PC-9 (cell line): ENCODE measurements around the gene DDX6. TPM values are rescaled to one million over a fixed set of nuclear protein-coding genes. Genes with fewer than 3 reads are reported as not detected.
A peak's percentile ranks its signal among the peaks of the same experiment; 100 is the strongest.

Experiments used
- BruUV-seq: library from RNA; stranded (reverse); fragments of 400-500 nt; replicated peaks from 2 replicates; lab custom pipeline; 2021; lab: Mats Ljungman, UMichigan
- CTCF ChIA-PET: fragments of 300-600 bp; sonication (Branson Sonifier 250); formaldehyde crosslinking; loops from one replicate; lab custom pipeline; 2022; ENCODE audit warnings: antibody characterized with exemption; lab: Charles Lee
- POLR2A ChIA-PET: fragments of 300-600 bp; sonication (Branson Sonifier 250); formaldehyde crosslinking; loops from one replicate; lab custom pipeline; 2022; ENCODE audit warnings: antibody characterized with exemption; ENCODE audit not compliant: unreplicated experiment; lab: Charles Lee
- DNase-seq, 2 experiments: peaks; one replicate each; pipeline versions ENCODE4 v3.0.0 to v3.0.0-alpha.2; 2015 to 2022; ENCODE audit warnings: mixed read lengths in 1 of 2
- H2AFZ ChIP-seq: fragments of 200-600 bp; sonication (generic); 2 replicates; pipeline ENCODE4 v1.8.1; 2017; ENCODE audit warnings: antibody characterized with exemption
- H3F3A ChIP-seq: fragments of 200-600 bp; sonication (generic); 2 replicates; pipeline ENCODE4 v1.8.1; 2017; ENCODE audit warnings: antibody characterized with exemption, mild to moderate bottlenecking, low read depth; ENCODE audit not compliant: insufficient read depth
- H3K27ac ChIP-seq: fragments of 200-600 bp; sonication (generic); 2 replicates; pipeline ENCODE4 v1.6.1; 2016; ENCODE audit warnings: mixed run types
- H3K27me3 ChIP-seq: fragments of 200-600 bp; sonication (generic); 2 replicates; pipeline ENCODE4 v1.6.1; 2016; ENCODE audit warnings: low read depth, mixed run types; ENCODE audit not compliant: insufficient read depth
- H3K36me3 ChIP-seq: fragments of 200-600 bp; sonication (generic); 2 replicates; pipeline ENCODE4 v1.6.1; 2016; ENCODE audit warnings: low read depth, mixed run types
- H3K4me1 ChIP-seq: fragments of 200-600 bp; sonication (generic); replicated peaks from 2 replicates; pipeline ENCODE4 v1.6.1; 2016; ENCODE audit warnings: mixed run types; ENCODE audit not compliant: insufficient read depth
- H3K4me2 ChIP-seq: fragments of 200-600 bp; sonication (generic); 2 replicates; pipeline ENCODE4 v1.6.1; 2017; ENCODE audit warnings: mixed run types
- H3K4me3 ChIP-seq: fragments of 200-600 bp; sonication (generic); 2 replicates; pipeline ENCODE4 v1.6.1; 2016; ENCODE audit warnings: mixed run types
- H3K79me2 ChIP-seq: fragments of 200-600 bp; sonication (generic); 2 replicates; pipeline ENCODE4 v1.6.1; 2017; ENCODE audit warnings: low read depth, mixed run types
- H3K9me2 ChIP-seq: fragments of 200-600 bp; sonication (generic); 2 replicates; pipeline ENCODE4 v1.8.1; 2017; ENCODE audit warnings: mild to moderate bottlenecking; ENCODE audit not compliant: insufficient read depth
- H3K9me3 ChIP-seq: fragments of 200-600 bp; sonication (generic); 2 replicates; pipeline ENCODE4 v1.8.1; 2016; ENCODE audit warnings: low read depth; ENCODE audit not compliant: insufficient read depth
- H4K20me1 ChIP-seq: fragments of 200-600 bp; sonication (generic); 2 replicates; pipeline ENCODE4 v1.8.1; 2017; ENCODE audit not compliant: insufficient read depth
- CTCF ChIP-seq: fragments of 200-600 bp; sonication (generic); conservative IDR thresholded peaks from 2 replicates; pipeline ENCODE4 v1.6.1; 2017; ENCODE audit warnings: mixed run types, antibody characterized with exemption, mild to moderate bottlenecking, moderate library complexity
- EZH2 ChIP-seq: fragments of 200-600 bp; sonication (generic); IDR thresholded peaks from 2 replicates; pipeline ENCODE4 v1.8.0; 2017; ENCODE audit warnings: antibody characterized with exemption, low read depth
- intact Hi-C: fragments of 100-400 bp; cut with micrococcal nuclease; formaldehyde crosslinking; loops from one replicate; pipeline ENCODE4 v1.10.0; 2022; ENCODE audit not compliant: unreplicated experiment
- total RNA-seq: library from RNA; stranded (reverse); gene quantifications from 2 replicates; pipeline ENCODE4 v1.2.3, GENCODE V29; 2021

The DDX6 gene
- total RNA-seq, 1 experiment from 2014 or later, result 84.4 TPM

- TF ChIP-seq CTCF (no peak), EZH2 (no peak)
- H3K4me2 ChIP-seq, result peak overlapping the region; percentile 97
- H3K79me2 ChIP-seq, result peaks cover 60% of the 10 kb centered on the region
- H3K27me3 ChIP-seq, result no peaks in the 10 kb centered on the region
- no peak for DNase-seq
- H4K20me1 ChIP-seq, result peaks cover 52% of the 10 kb centered on the region
- H3K9me2 ChIP-seq, result no peaks in the 10 kb centered on the region
- H3F3A ChIP-seq, result peaks cover 23% of the 10 kb centered on the region; the same call in 1 of the 2 replicates
- intact Hi-C loops, result loop anchor here (1.0 to 2.0 kb wide), 5 partner anchors 81 to 167 kb away; partner anchors contain the start of gene UPK2
- POLR2A ChIA-PET, result interaction anchor here (0.6 to 1.0 kb wide), 6 partner anchors 23 to 355 kb away, joined by 3 to 11 read pairs (median 4); no protein-coding TSS in a partner anchor
- peak overlapping the region; percentile 98 for H3K4me3 ChIP-seq
- no peaks in the 10 kb centered on the region for H3K9me3 ChIP-seq
- no peak overlapping the region for H2AFZ ChIP-seq
- peaks cover 20% of the 10 kb centered on the region for H3K4me1 ChIP-seq
- H3K36me3 ChIP-seq, result peaks cover 15% of the 10 kb centered on the region
- H3K27ac ChIP-seq, result peak overlapping the region; percentile 85
- BruUV-seq, result TSS peak; percentile 37
- CTCF ChIA-PET, result interaction anchor here (1.3 kb wide), 1 partner anchor 99 kb away, joined by 5 read pairs; no protein-coding TSS in a partner anchor
These were observed 1.2 kb downstream of the DDX6 start for GRCh38 chr11:118789501-118790356.

DNA sequence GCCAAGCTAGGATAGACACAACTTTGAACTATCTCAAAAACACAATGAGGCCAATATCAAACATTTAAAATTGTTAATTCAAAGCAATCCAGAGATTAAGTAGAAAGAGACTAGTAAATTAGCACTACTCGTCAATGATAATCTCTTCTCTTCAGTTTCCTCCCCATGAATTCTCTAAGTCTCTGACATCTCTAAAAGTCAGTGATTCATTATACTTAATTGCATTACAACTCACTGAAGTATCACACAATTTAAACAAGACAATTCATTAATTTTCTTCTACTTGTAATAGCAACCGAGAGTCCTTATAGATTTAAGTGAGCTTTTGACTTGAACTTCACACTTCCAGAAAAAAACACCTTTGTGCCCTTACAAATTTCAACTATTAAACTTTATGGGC is 4.3 kb downstream of the DDX6 start:
- H3K27me3 ChIP-seq, result no peaks in the 10 kb centered on the region
- H3K4me2 ChIP-seq, result no peak overlapping the region; the same call in 1 of the 2 replicates
- H3K9me3 ChIP-seq, result no peaks in the 10 kb centered on the region
- H3K79me2 ChIP-seq, result peaks cover 86% of the 10 kb centered on the region
- POLR2A ChIA-PET, result no interaction called here
- peaks cover 5% of the 10 kb centered on the region; the same call in 1 of the 2 replicates for H3F3A ChIP-seq
- TF ChIP-seq CTCF (no peak), EZH2 (no peak)
- intact Hi-C loops, result no loop called here
- CTCF ChIA-PET, result interaction anchor here (0.9 kb wide), 1 partner anchor 156 kb away, joined by 4 read pairs; no protein-coding TSS in a partner anchor
- H3K9me2 ChIP-seq, result no peaks in the 10 kb centered on the region
- no peak overlapping the region for H3K4me3 ChIP-seq
- H3K4me1 ChIP-seq, result peaks cover 20% of the 10 kb centered on the region
- H2AFZ ChIP-seq, result no peak overlapping the region
- no TSS peak for BruUV-seq
- no peak for DNase-seq
- no peak overlapping the region for H3K27ac ChIP-seq
- H4K20me1 ChIP-seq, result peaks cover 79% of the 10 kb centered on the region
- H3K36me3 ChIP-seq, result peaks cover 37% of the 10 kb centered on the region

- Histone ChIP-seq H3K79me2 (peaks cover 95% of the 10 kb centered on the region), H3K9me2 (no peaks in the 10 kb centered on the region), H3K4me1 (peaks cover 20% of the 10 kb centered on the region), H3F3A (peaks cover 4% of the 10 kb centered on the region; the same call in 1 of the 2 replicates), H3K9me3 (no peaks in the 10 kb centered on the region), H3K27me3 (no peaks in the 10 kb centered on the region), H3K27ac (no peak overlapping the region), H2AFZ (no peak overlapping the region), H4K20me1 (peaks cover 92% of the 10 kb centered on the region), H3K4me3 (no peak overlapping the region), H3K36me3 (peaks cover 47% of the 10 kb centered on the region), H3K4me2 (no peak overlapping the region)
- ChIA-PET CTCF (interaction anchor here (0.7 kb wide), 1 partner anchor 23 kb away, joined by 3 read pairs; no protein-coding TSS in a partner anchor), POLR2A (interaction anchor here (0.7 kb wide), 3 partner anchors 85 to 151 kb away, joined by 3 to 6 read pairs (median 4); no protein-coding TSS in a partner anchor)
- DNase-seq, result no peak
- intact Hi-C loops, result no loop called here
- no TSS peak for BruUV-seq
- TF ChIP-seq CTCF (no peak), EZH2 (no peak)
These were observed 5.6 kb downstream of the DDX6 start for GRCh38 chr11:118785362-118785761.
